HL-60 (cell line): ENCODE results near the gene SGIP1.

ENCODE experiments used
- CTCF ChIP-seq: IDR thresholded peaks from one replicate; pipeline ENCODE4 v1.5.1; 2011; ENCODE audit warnings: low read length, control low read depth, inconsistent platforms; ENCODE audit not compliant: insufficient read depth
- GABPA ChIP-seq: IDR thresholded peaks from 2 replicates; pipeline ENCODE4 v1.6.1; 2012; ENCODE audit warnings: low read depth
- POLR2AphosphoS5 ChIP-seq: IDR thresholded peaks from 2 replicates; pipeline ENCODE4 v1.6.1; 2012; ENCODE audit warnings: low read depth
- TF ChIP-seq, protein P1 (sequence below): IDR thresholded peaks from 2 replicates; pipeline ENCODE4 v1.6.1; 2012; ENCODE audit warnings: low read depth; ENCODE audit not compliant: insufficient replicate concordance

DNA sequence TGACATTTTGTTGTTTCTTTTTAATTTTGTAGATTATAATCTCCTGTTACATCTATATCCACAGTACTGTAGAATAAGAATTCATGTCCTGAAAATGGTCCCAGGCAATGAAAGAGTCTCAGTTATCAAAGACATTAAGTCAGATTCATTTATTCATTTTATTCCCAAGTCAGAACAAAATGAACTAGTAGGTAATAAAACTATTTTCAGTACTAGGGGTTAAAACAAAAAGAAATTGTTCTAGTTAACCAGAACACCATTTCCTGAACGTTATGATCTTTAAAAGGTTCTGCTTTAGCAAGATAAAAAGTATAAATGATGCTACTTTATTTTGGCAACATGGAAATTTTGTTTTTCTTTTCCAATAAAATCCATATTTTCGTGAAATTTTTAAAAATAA lies 211.5 kb downstream of the SGIP1 start:
- TF ChIP-seq, protein P1, sequence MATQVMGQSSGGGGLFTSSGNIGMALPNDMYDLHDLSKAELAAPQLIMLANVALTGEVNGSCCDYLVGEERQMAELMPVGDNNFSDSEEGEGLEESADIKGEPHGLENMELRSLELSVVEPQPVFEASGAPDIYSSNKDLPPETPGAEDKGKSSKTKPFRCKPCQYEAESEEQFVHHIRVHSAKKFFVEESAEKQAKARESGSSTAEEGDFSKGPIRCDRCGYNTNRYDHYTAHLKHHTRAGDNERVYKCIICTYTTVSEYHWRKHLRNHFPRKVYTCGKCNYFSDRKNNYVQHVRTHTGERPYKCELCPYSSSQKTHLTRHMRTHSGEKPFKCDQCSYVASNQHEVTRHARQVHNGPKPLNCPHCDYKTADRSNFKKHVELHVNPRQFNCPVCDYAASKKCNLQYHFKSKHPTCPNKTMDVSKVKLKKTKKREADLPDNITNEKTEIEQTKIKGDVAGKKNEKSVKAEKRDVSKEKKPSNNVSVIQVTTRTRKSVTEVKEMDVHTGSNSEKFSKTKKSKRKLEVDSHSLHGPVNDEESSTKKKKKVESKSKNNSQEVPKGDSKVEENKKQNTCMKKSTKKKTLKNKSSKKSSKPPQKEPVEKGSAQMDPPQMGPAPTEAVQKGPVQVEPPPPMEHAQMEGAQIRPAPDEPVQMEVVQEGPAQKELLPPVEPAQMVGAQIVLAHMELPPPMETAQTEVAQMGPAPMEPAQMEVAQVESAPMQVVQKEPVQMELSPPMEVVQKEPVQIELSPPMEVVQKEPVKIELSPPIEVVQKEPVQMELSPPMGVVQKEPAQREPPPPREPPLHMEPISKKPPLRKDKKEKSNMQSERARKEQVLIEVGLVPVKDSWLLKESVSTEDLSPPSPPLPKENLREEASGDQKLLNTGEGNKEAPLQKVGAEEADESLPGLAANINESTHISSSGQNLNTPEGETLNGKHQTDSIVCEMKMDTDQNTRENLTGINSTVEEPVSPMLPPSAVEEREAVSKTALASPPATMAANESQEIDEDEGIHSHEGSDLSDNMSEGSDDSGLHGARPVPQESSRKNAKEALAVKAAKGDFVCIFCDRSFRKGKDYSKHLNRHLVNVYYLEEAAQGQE = no peak
- TF ChIP-seq CTCF (no peak), POLR2AphosphoS5 (no peak), GABPA (no peak)
